ENCODE data around the gene NCOA7.

The NCOA7 gene

DNA sequence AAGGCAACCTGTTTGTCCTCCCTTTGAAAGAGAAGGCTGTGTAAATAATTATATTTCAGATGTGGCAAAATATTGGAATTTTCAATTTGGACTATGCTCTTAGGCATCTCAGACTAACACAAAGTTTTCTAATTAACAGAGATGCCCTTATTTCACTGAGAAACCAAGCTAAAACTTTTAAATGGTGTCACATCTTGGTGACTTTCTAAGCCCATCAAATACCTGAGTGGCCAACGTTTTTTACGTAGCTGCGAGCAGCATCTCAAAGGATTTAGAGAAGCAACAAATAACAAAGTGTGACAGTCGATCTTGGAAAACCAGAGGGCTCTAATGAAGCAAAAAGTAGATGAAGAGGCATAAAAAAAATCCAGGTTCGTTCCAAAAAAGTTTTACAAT lies 44.7 kb upstream of the NCOA7 start:
- H4K20me1 ChIP-seq (ENCODE audit: insufficient read depth, low read length): no peaks in the 10 kb centered on the region
- no peak for DNase-seq
- no peaks in the 10 kb centered on the region for H3K9me3 ChIP-seq (replicated peaks; ENCODE audit: insufficient read depth, low read length)
- 0 out of 2 replicates have a peak, but pooled peaks cover 8% of the 10 kb centered on the region for H3K4me1 ChIP-seq (ENCODE audit: low read length)
- no peak overlapping the region for H3K4me3 ChIP-seq (ENCODE audit: low read length)
- peak overlapping the region; percentile 89 for H3K4me2 ChIP-seq (ENCODE audit: low read depth, low read length)
- no peak overlapping the region for H3K9ac ChIP-seq (ENCODE audit: low read length)
- TF ChIP-seq, protein P1, sequence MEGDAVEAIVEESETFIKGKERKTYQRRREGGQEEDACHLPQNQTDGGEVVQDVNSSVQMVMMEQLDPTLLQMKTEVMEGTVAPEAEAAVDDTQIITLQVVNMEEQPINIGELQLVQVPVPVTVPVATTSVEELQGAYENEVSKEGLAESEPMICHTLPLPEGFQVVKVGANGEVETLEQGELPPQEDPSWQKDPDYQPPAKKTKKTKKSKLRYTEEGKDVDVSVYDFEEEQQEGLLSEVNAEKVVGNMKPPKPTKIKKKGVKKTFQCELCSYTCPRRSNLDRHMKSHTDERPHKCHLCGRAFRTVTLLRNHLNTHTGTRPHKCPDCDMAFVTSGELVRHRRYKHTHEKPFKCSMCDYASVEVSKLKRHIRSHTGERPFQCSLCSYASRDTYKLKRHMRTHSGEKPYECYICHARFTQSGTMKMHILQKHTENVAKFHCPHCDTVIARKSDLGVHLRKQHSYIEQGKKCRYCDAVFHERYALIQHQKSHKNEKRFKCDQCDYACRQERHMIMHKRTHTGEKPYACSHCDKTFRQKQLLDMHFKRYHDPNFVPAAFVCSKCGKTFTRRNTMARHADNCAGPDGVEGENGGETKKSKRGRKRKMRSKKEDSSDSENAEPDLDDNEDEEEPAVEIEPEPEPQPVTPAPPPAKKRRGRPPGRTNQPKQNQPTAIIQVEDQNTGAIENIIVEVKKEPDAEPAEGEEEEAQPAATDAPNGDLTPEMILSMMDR (IDR thresholded peaks at IDR 0.05; ENCODE audit: low read length): no peak
- TF ChIP-seq EZH2phosphoT487 (IDR thresholded peaks at IDR 0.05; ENCODE audit: low read length): no peak
- TF ChIP-seq EZH2 (optimal IDR thresholded peaks at IDR 0.05; ENCODE audit: low read depth, low read length): no peak
- H3F3A ChIP-seq (ENCODE audit: insufficient read depth, low read length): peaks cover 39% of the 10 kb centered on the region
- H2AFZ ChIP-seq (ENCODE audit: low read length): no peak overlapping the region
- H3K79me2 ChIP-seq (ENCODE audit: low read length): no peaks in the 10 kb centered on the region
- H3K36me3 ChIP-seq (replicated peaks; ENCODE audit: insufficient read depth, low read length): no peaks in the 10 kb centered on the region
- no peaks in the 10 kb centered on the region for H3K9me2 ChIP-seq (replicated peaks; ENCODE audit: insufficient read depth, low read length)
- H3K27ac ChIP-seq (ENCODE audit: low read length): no peak overlapping the region
- H3K27me3 ChIP-seq (replicated peaks; ENCODE audit: insufficient read depth, low read length): no peaks in the 10 kb centered on the region

DNA sequence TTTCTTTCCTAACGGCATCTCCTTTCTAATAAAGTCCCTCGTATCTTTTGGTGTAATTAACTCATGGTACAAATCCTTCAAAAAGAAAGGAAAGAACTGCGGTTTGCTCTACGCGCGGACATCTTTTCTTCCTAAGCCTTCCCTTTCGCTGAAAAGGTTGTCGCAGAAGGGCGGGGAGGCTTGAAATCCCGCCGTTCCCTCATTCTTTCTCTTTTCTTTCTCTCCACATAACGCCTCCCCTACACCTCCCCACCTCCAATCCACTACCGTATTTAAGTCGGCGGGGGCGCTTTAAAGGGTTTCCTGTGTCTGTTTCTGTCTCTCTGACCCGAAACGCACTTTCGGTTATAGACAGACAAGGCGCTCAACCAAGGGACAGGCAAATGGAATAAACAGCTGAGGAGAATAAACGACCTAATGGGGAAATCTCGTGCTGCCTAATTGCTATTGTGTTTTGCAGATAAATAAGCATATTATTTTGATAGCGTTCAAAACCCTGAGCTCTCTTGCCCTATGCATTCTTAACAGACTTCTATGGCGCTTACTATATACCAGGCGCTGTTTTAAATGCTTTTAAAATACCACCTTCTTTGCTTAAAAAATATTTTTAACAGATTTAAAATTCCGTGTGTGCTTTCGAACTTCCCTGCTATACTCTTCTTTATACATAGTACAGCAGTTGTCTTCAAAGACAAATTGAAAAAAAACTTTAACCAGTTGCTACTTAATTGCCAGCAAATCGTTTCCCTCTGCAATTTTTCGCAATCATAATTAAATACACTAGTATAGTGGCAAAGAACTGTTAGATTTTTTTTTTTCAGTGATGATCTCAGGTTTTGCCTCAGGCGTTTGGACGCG lies 43.8 kb upstream of the NCOA7 start:
- H3K4me2 ChIP-seq (ENCODE audit: low read depth, low read length): peak overlapping the region; percentile 89
- H3K9ac ChIP-seq (ENCODE audit: low read length): peak overlapping the region; percentile 94
- H3F3A ChIP-seq (ENCODE audit: insufficient read depth, low read length): peaks cover 39% of the 10 kb centered on the region
- no peak for TF ChIP-seq EZH2phosphoT487 (IDR thresholded peaks at IDR 0.05; ENCODE audit: low read length)
- TF ChIP-seq, protein P1 (IDR thresholded peaks at IDR 0.05; ENCODE audit: low read length): no peak; the same call in 1 of the 2 replicates
- no peak for TF ChIP-seq EZH2 (optimal IDR thresholded peaks at IDR 0.05; ENCODE audit: low read depth, low read length)
- no peaks in the 10 kb centered on the region for H3K27me3 ChIP-seq (replicated peaks; ENCODE audit: insufficient read depth, low read length)
- H3K9me2 ChIP-seq (replicated peaks; ENCODE audit: insufficient read depth, low read length): no peaks in the 10 kb centered on the region
- H4K20me1 ChIP-seq (ENCODE audit: insufficient read depth, low read length): no peaks in the 10 kb centered on the region
- peak overlapping the region; percentile 94 for H3K27ac ChIP-seq (ENCODE audit: low read length)
- peak; percentile 94 for DNase-seq
- no peaks in the 10 kb centered on the region for H3K9me3 ChIP-seq (replicated peaks; ENCODE audit: insufficient read depth, low read length)
- H2AFZ ChIP-seq (ENCODE audit: low read length): peak overlapping the region; percentile 80
- H3K4me1 ChIP-seq (ENCODE audit: low read length): peaks cover 14% of the 10 kb centered on the region; the same call in 1 of the 2 replicates
- peak overlapping the region; percentile 70 for H3K4me3 ChIP-seq (ENCODE audit: low read length)
- H3K79me2 ChIP-seq (ENCODE audit: low read length): no peaks in the 10 kb centered on the region
- H3K36me3 ChIP-seq (replicated peaks; ENCODE audit: insufficient read depth, low read length): no peaks in the 10 kb centered on the region

DNA sequence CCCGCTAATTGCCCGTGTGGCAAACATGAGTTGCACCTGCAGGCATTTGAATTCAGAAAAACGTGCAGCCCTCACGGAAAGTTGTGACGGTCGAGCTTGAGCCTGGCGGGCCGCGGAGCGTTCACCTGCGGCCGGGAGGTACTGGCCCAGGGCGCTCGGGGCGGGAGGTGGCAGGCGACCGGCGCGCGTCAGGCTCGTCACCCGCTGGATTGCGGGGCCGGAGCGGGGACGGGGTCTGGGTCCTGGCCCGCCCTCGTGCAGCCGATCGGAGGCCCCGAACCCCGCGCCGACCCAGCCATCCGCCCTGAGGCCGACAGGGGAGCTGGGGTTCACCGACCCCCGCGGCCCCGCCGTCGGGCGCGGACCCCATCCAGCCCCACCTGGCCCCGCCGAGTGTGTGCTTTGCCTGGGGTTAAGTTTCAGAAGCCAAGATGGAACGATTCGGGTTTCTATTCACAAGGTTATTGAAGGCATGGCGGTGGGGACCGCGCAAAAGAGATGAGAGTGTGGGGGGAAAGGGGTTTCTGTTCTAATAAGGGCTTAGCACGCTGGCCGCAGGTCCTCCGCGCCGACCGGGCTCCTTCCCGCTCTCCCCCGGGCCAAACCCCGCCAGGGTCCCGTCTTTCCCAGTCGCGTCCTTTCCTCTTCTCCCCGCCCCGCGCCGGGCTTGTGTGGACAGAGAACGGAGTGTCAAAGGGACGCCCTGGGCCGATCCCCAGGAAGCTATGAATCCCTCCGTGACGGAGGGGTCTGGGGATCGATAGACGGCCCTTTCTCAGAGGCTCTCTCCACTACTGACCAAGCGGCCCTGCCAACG lies 43.0 kb upstream of the NCOA7 start:
- H3K9ac ChIP-seq (ENCODE audit: low read length): peak overlapping the region; percentile 94
- H2AFZ ChIP-seq (ENCODE audit: low read length): peak overlapping the region; percentile 80
- H3K27ac ChIP-seq (ENCODE audit: low read length): peak overlapping the region; percentile 94
- peak overlapping the region; percentile 89 for H3K4me2 ChIP-seq (ENCODE audit: low read depth, low read length)
- H3K9me2 ChIP-seq (replicated peaks; ENCODE audit: insufficient read depth, low read length): no peaks in the 10 kb centered on the region
- H3K27me3 ChIP-seq (replicated peaks; ENCODE audit: insufficient read depth, low read length): no peaks in the 10 kb centered on the region
- H3K36me3 ChIP-seq (replicated peaks; ENCODE audit: insufficient read depth, low read length): no peaks in the 10 kb centered on the region
- H4K20me1 ChIP-seq (ENCODE audit: insufficient read depth, low read length): no peaks in the 10 kb centered on the region
- DNase-seq: peak; percentile 87
- H3K4me3 ChIP-seq (ENCODE audit: low read length): peak overlapping the region; percentile 70
- TF ChIP-seq EZH2phosphoT487 (IDR thresholded peaks at IDR 0.05; ENCODE audit: low read length): no peak
- H3K9me3 ChIP-seq (replicated peaks; ENCODE audit: insufficient read depth, low read length): no peaks in the 10 kb centered on the region
- H3K79me2 ChIP-seq (ENCODE audit: low read length): no peaks in the 10 kb centered on the region
- H3F3A ChIP-seq (ENCODE audit: insufficient read depth, low read length): peaks cover 39% of the 10 kb centered on the region
- peaks cover 10% of the 10 kb centered on the region; the same call in 1 of the 2 replicates for H3K4me1 ChIP-seq (ENCODE audit: low read length)

Measured in MM.1S (cell line).